ENCODE results near the gene CROCC. TPM values are rescaled to one million over a fixed set of nuclear protein-coding genes. Genes with fewer than 3 reads are reported as not detected.
"Not testable (repeated sequence)": the region's sequence is repeated elsewhere in the genome, so short reads cannot be mapped to it uniquely, and the experiment has no call there.

The CROCC gene, protein sequence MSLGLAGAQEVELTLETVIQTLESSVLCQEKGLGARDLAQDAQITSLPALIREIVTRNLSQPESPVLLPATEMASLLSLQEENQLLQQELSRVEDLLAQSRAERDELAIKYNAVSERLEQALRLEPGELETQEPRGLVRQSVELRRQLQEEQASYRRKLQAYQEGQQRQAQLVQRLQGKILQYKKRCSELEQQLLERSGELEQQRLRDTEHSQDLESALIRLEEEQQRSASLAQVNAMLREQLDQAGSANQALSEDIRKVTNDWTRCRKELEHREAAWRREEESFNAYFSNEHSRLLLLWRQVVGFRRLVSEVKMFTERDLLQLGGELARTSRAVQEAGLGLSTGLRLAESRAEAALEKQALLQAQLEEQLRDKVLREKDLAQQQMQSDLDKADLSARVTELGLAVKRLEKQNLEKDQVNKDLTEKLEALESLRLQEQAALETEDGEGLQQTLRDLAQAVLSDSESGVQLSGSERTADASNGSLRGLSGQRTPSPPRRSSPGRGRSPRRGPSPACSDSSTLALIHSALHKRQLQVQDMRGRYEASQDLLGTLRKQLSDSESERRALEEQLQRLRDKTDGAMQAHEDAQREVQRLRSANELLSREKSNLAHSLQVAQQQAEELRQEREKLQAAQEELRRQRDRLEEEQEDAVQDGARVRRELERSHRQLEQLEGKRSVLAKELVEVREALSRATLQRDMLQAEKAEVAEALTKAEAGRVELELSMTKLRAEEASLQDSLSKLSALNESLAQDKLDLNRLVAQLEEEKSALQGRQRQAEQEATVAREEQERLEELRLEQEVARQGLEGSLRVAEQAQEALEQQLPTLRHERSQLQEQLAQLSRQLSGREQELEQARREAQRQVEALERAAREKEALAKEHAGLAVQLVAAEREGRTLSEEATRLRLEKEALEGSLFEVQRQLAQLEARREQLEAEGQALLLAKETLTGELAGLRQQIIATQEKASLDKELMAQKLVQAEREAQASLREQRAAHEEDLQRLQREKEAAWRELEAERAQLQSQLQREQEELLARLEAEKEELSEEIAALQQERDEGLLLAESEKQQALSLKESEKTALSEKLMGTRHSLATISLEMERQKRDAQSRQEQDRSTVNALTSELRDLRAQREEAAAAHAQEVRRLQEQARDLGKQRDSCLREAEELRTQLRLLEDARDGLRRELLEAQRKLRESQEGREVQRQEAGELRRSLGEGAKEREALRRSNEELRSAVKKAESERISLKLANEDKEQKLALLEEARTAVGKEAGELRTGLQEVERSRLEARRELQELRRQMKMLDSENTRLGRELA (N-terminal part only)
- 30.2 and 33.2 TPM in 2 replicates for total RNA-seq (2021)
- percentile 47 among the genes with signal in this experiment for Bru-seq, nascent RNA
- percentile 53 among the genes with signal in this experiment for BruChase-seq, experiment 1, labeled RNA remaining after a 2-hour chase
- BruChase-seq, experiment 2, labeled RNA remaining after a 6-hour chase, result percentile 70 among the genes with signal in this experiment
- long read RNA-seq, partial matches to known transcripts, result 10 of 22 reads
- long read RNA-seq, other reads (novel, unspliced or antisense), result 12 of 22 reads

GRCh38 chr1:16921391-16922185, at the start of gene CROCC:
CROCC (plus strand) TSS chr1:16921931; CDS start chr1:16922019, 88 bp downstream.
- H3K27me3 ChIP-seq (replicated peaks; ENCODE audit: insufficient read depth, low read depth, low read length, poor library complexity), result no peaks in the 10 kb centered on the region
- DNase-seq (ENCODE audit: low spot score), result peak; percentile 79
- CTCF ChIA-PET, result no interaction called here
- no TSS peak for BruUV-seq (replicated peaks)
- intact Hi-C loops (cut with micrococcal nuclease; ENCODE audit: unreplicated experiment), result no loop called here
- H3K36me3 ChIP-seq (ENCODE audit: insufficient read depth, low read length, poor library complexity, severe bottlenecking), result no peaks in the 10 kb centered on the region
- POLR2A ChIA-PET (ENCODE audit: low non-redundant PET), result no interaction called here
- H3K4me1 ChIP-seq (ENCODE audit: insufficient read depth, low read length, poor library complexity, severe bottlenecking), result peaks cover 13% of the 10 kb centered on the region
- TF ChIP-seq CTCF (conservative IDR thresholded peaks at IDR 0.05; ENCODE audit: low read depth, low read length) (no peak; the same call in 1 of the 2 replicates), EZH2 (IDR thresholded peaks at IDR 0.05; ENCODE audit: borderline replicate concordance, low read depth, low read length, poor library complexity, severe bottlenecking) (no peak)
- peak within 1 kb of the TSS; percentile 44 for H3K4me3 ChIP-seq (ENCODE audit: low read depth, low read length, poor library complexity, severe bottlenecking)
- H3K27ac ChIP-seq (ENCODE audit: low read depth, low read length, poor library complexity, severe bottlenecking), result peak within 1 kb of the TSS; percentile 17
- no peaks in the 10 kb centered on the region for H3K9me3 ChIP-seq (ENCODE audit: low read depth, low read length, poor library complexity, severe bottlenecking)

DNA sequence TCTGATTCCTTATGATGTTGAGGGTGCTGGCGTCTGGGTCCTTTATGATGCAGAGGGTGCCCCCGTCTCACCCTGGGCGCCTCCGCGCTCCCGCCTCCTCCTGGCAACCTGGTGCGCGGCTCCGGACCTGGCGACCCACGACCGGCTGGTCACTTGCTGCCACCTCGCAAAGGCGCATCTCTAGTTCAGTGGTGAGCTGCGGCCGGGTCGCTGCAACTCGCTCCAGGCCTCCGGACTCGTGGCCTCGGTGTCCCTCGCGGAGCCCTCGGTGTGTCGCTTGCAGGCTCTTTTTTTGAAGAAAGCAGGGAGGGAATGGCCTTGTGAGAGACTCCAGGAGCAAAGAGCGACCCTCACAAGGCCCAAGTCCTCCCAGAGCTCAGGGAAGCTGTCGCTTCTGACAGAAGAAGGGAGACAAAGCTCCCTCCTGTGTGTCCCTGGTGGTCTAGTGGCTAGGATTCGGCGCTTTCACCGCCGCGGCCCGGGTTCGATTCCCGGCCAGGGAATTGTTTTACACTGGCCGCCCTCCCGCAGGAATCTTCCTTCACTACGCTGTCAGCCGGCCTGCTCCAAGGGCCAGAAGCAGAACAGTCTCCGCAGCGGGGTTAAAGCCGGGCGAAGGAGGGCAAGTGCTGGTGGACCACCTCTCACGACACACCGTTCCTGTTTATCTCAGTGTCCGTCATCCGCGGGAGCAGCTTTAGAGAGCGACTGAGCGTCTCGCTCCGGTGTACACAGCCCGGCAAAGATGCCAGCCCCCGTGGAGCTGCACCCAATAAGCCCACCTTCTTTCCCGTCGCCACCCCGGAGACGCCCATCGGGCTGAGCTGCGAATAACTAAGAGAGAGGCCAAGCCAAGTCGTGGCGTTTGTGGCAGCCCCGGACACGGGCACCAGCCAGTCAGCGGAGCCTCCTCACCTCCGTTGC, 49.3 kb upstream of the CROCC start:
- H3K4me1 ChIP-seq (ENCODE audit: insufficient read depth, low read length, poor library complexity, severe bottlenecking); intact Hi-C loops (cut with micrococcal nuclease; ENCODE audit: unreplicated experiment); H3K9me3 ChIP-seq (ENCODE audit: low read depth, low read length, poor library complexity, severe bottlenecking); H3K27me3 ChIP-seq (replicated peaks; ENCODE audit: insufficient read depth, low read depth, low read length, poor library complexity); H3K27ac ChIP-seq (ENCODE audit: low read depth, low read length, poor library complexity, severe bottlenecking); POLR2A ChIA-PET (ENCODE audit: low non-redundant PET); H3K36me3 ChIP-seq (ENCODE audit: insufficient read depth, low read length, poor library complexity, severe bottlenecking); CTCF ChIA-PET; BruUV-seq (replicated peaks): not testable (repeated sequence)
- peak; percentile 81 for DNase-seq (ENCODE audit: low spot score)
- peak overlapping the region; percentile 27 for H3K4me3 ChIP-seq (ENCODE audit: low read depth, low read length, poor library complexity, severe bottlenecking)

DNA sequence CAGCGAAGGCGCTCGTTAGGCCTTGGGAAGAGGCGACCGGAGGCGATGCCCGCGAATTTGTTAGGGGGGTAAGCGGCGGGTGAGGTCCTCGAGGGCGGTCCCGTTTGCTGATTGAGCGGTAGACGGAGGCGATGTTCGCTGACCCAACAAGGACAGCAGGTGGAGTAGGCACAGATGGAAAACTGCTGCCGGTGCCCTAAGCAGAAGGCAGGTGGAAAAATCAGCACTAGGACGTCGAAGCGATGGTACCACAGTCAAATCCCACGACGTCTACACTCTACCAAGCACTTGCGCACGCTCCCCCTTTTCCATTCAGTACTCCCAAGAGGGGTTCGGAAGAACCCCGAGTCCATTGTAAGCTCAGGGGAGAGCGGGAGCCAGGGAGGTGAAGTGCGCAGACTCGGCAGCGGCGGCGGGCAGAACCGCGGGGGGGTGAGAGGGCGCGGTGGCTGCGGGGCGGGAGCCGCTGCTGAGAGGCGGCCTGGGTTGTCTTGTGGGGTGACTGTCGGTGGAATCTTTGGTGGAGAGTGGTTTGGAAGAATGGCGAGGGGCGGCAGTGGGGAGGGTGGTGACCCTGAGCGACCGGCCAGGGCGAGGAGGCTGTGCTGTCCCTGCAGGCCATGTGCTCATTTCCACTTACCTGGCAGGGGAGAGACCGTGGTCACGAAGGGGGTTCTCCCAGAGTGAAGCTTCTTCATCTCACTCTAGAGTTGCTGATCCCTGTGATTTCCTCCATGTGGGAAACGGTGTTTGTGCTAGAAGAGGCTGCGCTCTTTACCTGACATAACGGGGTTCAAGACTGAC, 48.5 kb upstream of the CROCC start:
- peak; percentile 56 for DNase-seq (ENCODE audit: low spot score)
- H3K27me3 ChIP-seq (replicated peaks; ENCODE audit: insufficient read depth, low read depth, low read length, poor library complexity); H3K27ac ChIP-seq (ENCODE audit: low read depth, low read length, poor library complexity, severe bottlenecking); H3K9me3 ChIP-seq (ENCODE audit: low read depth, low read length, poor library complexity, severe bottlenecking); POLR2A ChIA-PET (ENCODE audit: low non-redundant PET); H3K36me3 ChIP-seq (ENCODE audit: insufficient read depth, low read length, poor library complexity, severe bottlenecking); intact Hi-C loops (cut with micrococcal nuclease; ENCODE audit: unreplicated experiment); BruUV-seq (replicated peaks); CTCF ChIA-PET; H3K4me1 ChIP-seq (ENCODE audit: insufficient read depth, low read length, poor library complexity, severe bottlenecking): not testable (repeated sequence)
- peak overlapping the region; percentile 34 for H3K4me3 ChIP-seq (ENCODE audit: low read depth, low read length, poor library complexity, severe bottlenecking)

DNA sequence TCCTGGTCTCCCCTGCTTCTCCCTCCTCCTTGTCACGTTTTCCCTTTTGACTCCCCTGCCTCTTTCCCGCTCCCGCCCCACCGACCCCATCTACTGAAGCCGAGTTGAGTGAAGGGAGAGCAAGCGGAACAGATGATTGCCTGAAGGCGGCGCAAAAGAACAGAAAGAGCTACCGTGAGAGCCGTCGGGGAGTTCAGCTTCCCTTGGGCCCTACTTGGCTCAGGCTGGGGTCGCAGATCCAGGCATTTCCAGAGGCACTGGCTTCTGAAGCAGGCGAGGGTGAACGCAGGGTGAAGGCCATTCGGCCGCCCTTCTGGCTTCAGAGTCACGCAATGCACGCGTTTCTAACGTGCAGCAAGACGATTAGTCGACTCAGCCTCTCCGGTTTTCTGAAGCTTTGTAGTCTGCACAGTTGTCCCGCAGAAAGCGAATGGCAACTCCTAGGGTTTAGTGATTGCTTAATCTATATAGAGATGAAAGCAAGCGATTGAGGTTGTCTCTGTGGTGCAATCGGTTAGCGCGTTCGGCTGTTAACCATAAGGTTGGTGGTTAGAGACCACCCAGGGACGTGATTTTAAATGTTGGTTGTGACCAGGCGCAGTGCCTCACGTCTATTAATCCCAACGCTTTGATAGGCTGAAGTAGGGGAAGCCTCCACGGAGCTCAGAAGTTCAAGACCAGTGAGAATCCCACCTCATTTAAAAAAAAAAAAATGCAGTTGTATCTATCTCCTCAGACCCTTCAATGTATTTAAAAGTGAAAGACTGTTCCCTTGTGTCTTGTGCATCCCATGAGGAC, 46.6 kb upstream of the CROCC start:
- POLR2A ChIA-PET (ENCODE audit: low non-redundant PET); H3K27me3 ChIP-seq (replicated peaks; ENCODE audit: insufficient read depth, low read depth, low read length, poor library complexity); H3K9me3 ChIP-seq (ENCODE audit: low read depth, low read length, poor library complexity, severe bottlenecking); BruUV-seq (replicated peaks); intact Hi-C loops (cut with micrococcal nuclease; ENCODE audit: unreplicated experiment); H3K36me3 ChIP-seq (ENCODE audit: insufficient read depth, low read length, poor library complexity, severe bottlenecking); H3K4me3 ChIP-seq (ENCODE audit: low read depth, low read length, poor library complexity, severe bottlenecking); H3K27ac ChIP-seq (ENCODE audit: low read depth, low read length, poor library complexity, severe bottlenecking); H3K4me1 ChIP-seq (ENCODE audit: insufficient read depth, low read length, poor library complexity, severe bottlenecking); DNase-seq (ENCODE audit: low spot score); CTCF ChIA-PET: not testable (repeated sequence)
